ENCODE measurements around the gene UGT1A10. TPM values are rescaled to one million over a fixed set of nuclear protein-coding genes. Genes with fewer than 3 reads are reported as not detected.

The UGT1A10 gene
- total RNA-seq, 1 experiment from 2014 or later, result 1.0 TPM

- H3K27me3 ChIP-seq (replicated peaks; ENCODE audit: control insufficient read depth, insufficient read depth, low read length), result no peaks in the 10 kb centered on the region
- Mint-ChIP-seq H3K27ac (ENCODE audit: unreplicated experiment) (no peak overlapping the region), H3K36me3 (ENCODE audit: insufficient read depth, unreplicated experiment) (no peaks in the 10 kb centered on the region), H3K27me3 (ENCODE audit: insufficient read depth, unreplicated experiment) (no peaks in the 10 kb centered on the region), H3K4me3 (ENCODE audit: unreplicated experiment) (no peak overlapping the region), H3K4me1 (ENCODE audit: low read depth, unreplicated experiment) (no peaks in the 10 kb centered on the region), H3K9me3 (ENCODE audit: unreplicated experiment) (no peaks in the 10 kb centered on the region)
- H3K9me3 ChIP-seq, result no peaks in the 10 kb centered on the region
- DNase-seq, result no peak
- no peaks in the 10 kb centered on the region for H3K36me3 ChIP-seq (ENCODE audit: control insufficient read depth, insufficient read depth, low read length)
- H3K4me3 ChIP-seq (ENCODE audit: low read depth, low read length), result no peak overlapping the region
- no TSS peak for BruUV-seq (replicated peaks)
- H3K4me1 ChIP-seq, result no peaks in the 10 kb centered on the region
- ChIA-PET POLR2A (no interaction called here), CTCF (no interaction called here)
- TF ChIP-seq CTCF (IDR thresholded peaks at IDR 0.05; ENCODE audit: insufficient read depth in 1 of 2, low read depth in 1 of 2, low read length in 1 of 2, severe bottlenecking in 1 of 2, unreplicated experiment in 1 of 2), result no peak
- intact Hi-C loops (cut with micrococcal nuclease; ENCODE audit: unreplicated experiment), result loop anchor here (1.0 kb wide), 1 partner anchor 19 kb away; no protein-coding TSS in a partner anchor
Measured at GRCh38 chr2:233803994-233804393, 167.7 kb downstream of the UGT1A10 start.

- CTCF ChIA-PET, result no interaction called here
- H3K4me1 Mint-ChIP-seq (ENCODE audit: low read depth, unreplicated experiment), result no peaks in the 10 kb centered on the region
- Histone ChIP-seq H3K27me3 (replicated peaks; ENCODE audit: control insufficient read depth, insufficient read depth, low read length) (no peaks in the 10 kb centered on the region), H3K4me3 (ENCODE audit: low read depth, low read length) (no peak overlapping the region), H3K4me1 (no peaks in the 10 kb centered on the region), H3K36me3 (ENCODE audit: control insufficient read depth, insufficient read depth, low read length) (no peaks in the 10 kb centered on the region), H3K9me3 (no peaks in the 10 kb centered on the region)
- intact Hi-C loops (cut with micrococcal nuclease; ENCODE audit: unreplicated experiment), result no loop called here
- no TSS peak for BruUV-seq (replicated peaks)
- POLR2A ChIA-PET, result no interaction called here
- no peaks in the 10 kb centered on the region for H3K9me3 Mint-ChIP-seq (ENCODE audit: unreplicated experiment)
- DNase-seq, result no peak
- TF ChIP-seq CTCF (IDR thresholded peaks at IDR 0.05; ENCODE audit: insufficient read depth in 1 of 2, low read depth in 1 of 2, low read length in 1 of 2, severe bottlenecking in 1 of 2, unreplicated experiment in 1 of 2), result no peak
- no peaks in the 10 kb centered on the region for H3K36me3 Mint-ChIP-seq (ENCODE audit: insufficient read depth, unreplicated experiment)
- no peak overlapping the region for H3K4me3 Mint-ChIP-seq (ENCODE audit: unreplicated experiment)
- no peak overlapping the region for H3K27ac Mint-ChIP-seq (ENCODE audit: unreplicated experiment)
- H3K27me3 Mint-ChIP-seq (ENCODE audit: insufficient read depth, unreplicated experiment), result no peaks in the 10 kb centered on the region
Measured at GRCh38 chr2:233807215-233807865, 171.1 kb downstream of the UGT1A10 start.

- Mint-ChIP-seq H3K4me3 (ENCODE audit: unreplicated experiment) (no peak overlapping the region), H3K36me3 (ENCODE audit: insufficient read depth, unreplicated experiment) (no peaks in the 10 kb centered on the region), H3K9me3 (ENCODE audit: unreplicated experiment) (no peaks in the 10 kb centered on the region), H3K27ac (ENCODE audit: unreplicated experiment) (no peak overlapping the region), H3K4me1 (ENCODE audit: low read depth, unreplicated experiment) (no peaks in the 10 kb centered on the region), H3K27me3 (ENCODE audit: insufficient read depth, unreplicated experiment) (no peaks in the 10 kb centered on the region)
- no TSS peak for BruUV-seq (replicated peaks)
- no peaks in the 10 kb centered on the region for H3K36me3 ChIP-seq (ENCODE audit: control insufficient read depth, insufficient read depth, low read length)
- intact Hi-C loops (cut with micrococcal nuclease; ENCODE audit: unreplicated experiment), result no loop called here
- ChIA-PET CTCF (no interaction called here), POLR2A (no interaction called here)
- H3K9me3 ChIP-seq, result no peaks in the 10 kb centered on the region
- TF ChIP-seq CTCF (IDR thresholded peaks at IDR 0.05; ENCODE audit: insufficient read depth in 1 of 2, low read depth in 1 of 2, low read length in 1 of 2, severe bottlenecking in 1 of 2, unreplicated experiment in 1 of 2), result no peak
- no peak overlapping the region for H3K4me3 ChIP-seq (ENCODE audit: low read depth, low read length)
- no peaks in the 10 kb centered on the region for H3K4me1 ChIP-seq
- DNase-seq, result no peak
- no peaks in the 10 kb centered on the region for H3K27me3 ChIP-seq (replicated peaks; ENCODE audit: control insufficient read depth, insufficient read depth, low read length)
Measured at GRCh38 chr2:233807966-233808935, 172.0 kb downstream of the UGT1A10 start.
